PFSK-1 (cell line): ENCODE results near the gene PCGF2.

Source experiments
- FOXP2 ChIP-seq: optimal IDR thresholded peaks from 2 replicates; pipeline ENCODE3; 2011; ENCODE audit warnings: borderline replicate concordance, control low read depth, inconsistent platforms; ENCODE audit not compliant: insufficient read depth; ENCODE audit errors: extremely low read length, extremely low read depth
- POLR2AphosphoS5 ChIP-seq: IDR thresholded peaks from 2 replicates; pipeline ENCODE4 v1.6.1; 2012; ENCODE audit warnings: low read depth, mild to moderate bottlenecking, control low read depth, low read length, moderate library complexity
- REST ChIP-seq, 2 experiments: IDR thresholded peaks; 2 replicates each; pipeline versions ENCODE4 v1.6.1 to v1.8.0; 2011 to 2012; ENCODE audit warnings: low read depth in 2 of 2, low read length in 2 of 2, control low read depth in 1 of 2, inconsistent platforms in 1 of 2, mild to moderate bottlenecking in 1 of 2, moderate library complexity in 1 of 2; ENCODE audit not compliant: insufficient read depth in 1 of 2
- SIN3A ChIP-seq: IDR thresholded peaks from 2 replicates; pipeline ENCODE4 v1.6.1; 2012; ENCODE audit warnings: mild to moderate bottlenecking, low read length, moderate library complexity, borderline replicate concordance; ENCODE audit not compliant: insufficient read depth
- TAF1 ChIP-seq: IDR thresholded peaks from 2 replicates; pipeline ENCODE4 v1.6.1; 2012; ENCODE audit warnings: low read length, control low read depth, borderline replicate concordance; ENCODE audit not compliant: insufficient read depth

PCGF2 gene

GRCh38 chr17:38710604-38710962, 37.6 kb downstream of the PCGF2 start:
- TF ChIP-seq POLR2AphosphoS5 (no peak), TAF1 (no peak), FOXP2 (no peak), REST (IDR thresholded peaks at IDR 0.05; ENCODE audit: insufficient read depth in 1 of 2, low read depth in 2 of 2, low read length in 2 of 2) (no peak), SIN3A (no peak)

- no peak for TF ChIP-seq POLR2AphosphoS5
- no peak for TF ChIP-seq FOXP2
- TF ChIP-seq TAF1: no peak
- no peak for TF ChIP-seq SIN3A
- no peak for TF ChIP-seq REST (IDR thresholded peaks at IDR 0.05; ENCODE audit: insufficient read depth in 1 of 2, low read depth in 2 of 2, low read length in 2 of 2)
These were observed 38.1 kb downstream of the PCGF2 start for GRCh38 chr17:38709864-38710603.

- TF ChIP-seq TAF1 (no peak), POLR2AphosphoS5 (no peak), REST (IDR thresholded peaks at IDR 0.05; ENCODE audit: insufficient read depth in 1 of 2, low read depth in 2 of 2, low read length in 2 of 2) (no peak), FOXP2 (no peak), SIN3A (no peak)
These were observed 38.9 kb downstream of the PCGF2 start for GRCh38 chr17:38709104-38709820.

- no peak for TF ChIP-seq TAF1
- no peak for TF ChIP-seq REST (IDR thresholded peaks at IDR 0.05; ENCODE audit: insufficient read depth in 1 of 2, low read depth in 2 of 2, low read length in 2 of 2)
- no peak for TF ChIP-seq SIN3A
- TF ChIP-seq FOXP2: no peak
- no peak for TF ChIP-seq POLR2AphosphoS5
These were observed 40.3 kb downstream of the PCGF2 start for GRCh38 chr17:38707678-38708351.
